GM12892 (cell line): ENCODE results near the gene TMEM143.

Source experiments
- POLR2A ChIP-seq: IDR thresholded peaks from 2 replicates; pipeline ENCODE4 v1.6.1; 2011; ENCODE audit warnings: low read depth, low read length, control low read depth
- POLR2AphosphoS5 ChIP-seq: IDR thresholded peaks from 2 replicates; pipeline ENCODE4 v1.6.1; 2011; ENCODE audit warnings: low read depth, low read length, control low read depth

GRCh38 chr19:48353677-48354076, 10.1 kb downstream of the TMEM143 start:
- TF ChIP-seq POLR2A (no peak), POLR2AphosphoS5 (no peak)
